ENCODE measurements around the gene SCYGR2.

DNA sequence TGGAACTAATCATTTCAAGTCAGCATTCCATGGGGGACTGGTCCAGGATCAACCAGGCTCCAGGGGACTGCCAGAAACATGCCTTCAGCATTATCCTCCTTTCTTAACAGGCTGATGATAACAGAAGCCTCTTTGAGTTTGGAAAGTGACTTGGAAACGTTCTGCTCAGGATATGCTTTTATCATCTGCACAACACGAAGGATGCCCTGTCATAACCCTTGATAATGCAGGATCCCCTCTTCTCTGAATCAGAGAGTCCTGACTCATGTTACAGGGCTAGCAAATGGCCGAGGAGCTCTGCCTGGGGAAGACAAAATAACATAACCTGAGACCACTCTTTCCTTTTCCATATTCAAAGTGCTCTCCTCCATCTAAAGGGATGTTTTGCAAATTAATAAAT, 9.2 kb downstream of the SCYGR2 start:
- TF ChIP-seq, protein P1, sequence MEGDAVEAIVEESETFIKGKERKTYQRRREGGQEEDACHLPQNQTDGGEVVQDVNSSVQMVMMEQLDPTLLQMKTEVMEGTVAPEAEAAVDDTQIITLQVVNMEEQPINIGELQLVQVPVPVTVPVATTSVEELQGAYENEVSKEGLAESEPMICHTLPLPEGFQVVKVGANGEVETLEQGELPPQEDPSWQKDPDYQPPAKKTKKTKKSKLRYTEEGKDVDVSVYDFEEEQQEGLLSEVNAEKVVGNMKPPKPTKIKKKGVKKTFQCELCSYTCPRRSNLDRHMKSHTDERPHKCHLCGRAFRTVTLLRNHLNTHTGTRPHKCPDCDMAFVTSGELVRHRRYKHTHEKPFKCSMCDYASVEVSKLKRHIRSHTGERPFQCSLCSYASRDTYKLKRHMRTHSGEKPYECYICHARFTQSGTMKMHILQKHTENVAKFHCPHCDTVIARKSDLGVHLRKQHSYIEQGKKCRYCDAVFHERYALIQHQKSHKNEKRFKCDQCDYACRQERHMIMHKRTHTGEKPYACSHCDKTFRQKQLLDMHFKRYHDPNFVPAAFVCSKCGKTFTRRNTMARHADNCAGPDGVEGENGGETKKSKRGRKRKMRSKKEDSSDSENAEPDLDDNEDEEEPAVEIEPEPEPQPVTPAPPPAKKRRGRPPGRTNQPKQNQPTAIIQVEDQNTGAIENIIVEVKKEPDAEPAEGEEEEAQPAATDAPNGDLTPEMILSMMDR (IDR thresholded peaks at IDR 0.05): no peak
- no peak for TF ChIP-seq EZH2 (IDR thresholded peaks at IDR 0.05; ENCODE audit: borderline replicate concordance, insufficient read depth, low read depth, low read length, poor library complexity, severe bottlenecking)

Measured in B cell (primary cell).